Measurements from ENCODE around the gene BMPR2.
"Not testable (repeated sequence)": the region's sequence is repeated elsewhere in the genome, so short reads cannot be mapped to it uniquely, and the experiment has no call there.

Gene BMPR2

GRCh38 chr2:202375609-202376408, at the start of gene BMPR2:
Gene BMPR2 (plus strand): TSS chr2:202376327. CDS start chr2:202377475, 1,148 bp downstream.
- peak; percentile 77 for DNase-seq (ENCODE audit: low read depth)

GRCh38 chr2:202327858-202328257, 48.3 kb upstream of the BMPR2 start:
- DNase-seq (ENCODE audit: low read depth): no peak

GRCh38 chr2:202335791-202336467, 40.2 kb upstream of the BMPR2 start:
- DNase-seq (ENCODE audit: low read depth): no peak

GRCh38 chr2:202337151-202337550, 39.0 kb upstream of the BMPR2 start:
- DNase-seq (ENCODE audit: low read depth): no peak

- no peak for DNase-seq (ENCODE audit: low read depth)
Measured at GRCh38 chr2:202337706-202338346, 38.3 kb upstream of the BMPR2 start.

GRCh38 chr2:202339071-202339870, 36.9 kb upstream of the BMPR2 start:
- DNase-seq (ENCODE audit: low read depth): no peak

GRCh38 chr2:202344178-202344577, 31.9 kb upstream of the BMPR2 start:
- no peak for DNase-seq (ENCODE audit: low read depth)

- DNase-seq (ENCODE audit: low read depth): no peak
Measured at GRCh38 chr2:202346180-202346579, 29.9 kb upstream of the BMPR2 start.

GRCh38 chr2:202353430-202353829, 22.7 kb upstream of the BMPR2 start:
- no peak for DNase-seq (ENCODE audit: low read depth)

GRCh38 chr2:202355993-202356505, 20.1 kb upstream of the BMPR2 start:
- no peak for DNase-seq (ENCODE audit: low read depth)

GRCh38 chr2:202358924-202359323, 17.2 kb upstream of the BMPR2 start:
- not testable (repeated sequence) for DNase-seq (ENCODE audit: low read depth)

- DNase-seq (ENCODE audit: low read depth): no peak
Measured at GRCh38 chr2:202360646-202361045, 15.5 kb upstream of the BMPR2 start.

- no peak for DNase-seq (ENCODE audit: low read depth)
Measured at GRCh38 chr2:202361108-202361507, 15.0 kb upstream of the BMPR2 start.

- DNase-seq (ENCODE audit: low read depth): peak; percentile 95
Measured at GRCh38 chr2:202373490-202373889, 2.6 kb upstream of the BMPR2 start.

GRCh38 chr2:202374383-202374782, 1.7 kb upstream of the BMPR2 start:
- not testable (repeated sequence) for DNase-seq (ENCODE audit: low read depth)

- peak; percentile 81 for DNase-seq (ENCODE audit: low read depth)
Measured at GRCh38 chr2:202375033-202375608, 1.0 kb upstream of the BMPR2 start.

- peak; percentile 49 for DNase-seq (ENCODE audit: low read depth)
Measured at GRCh38 chr2:202376460-202377206, 506 bp downstream of the BMPR2 start.

GRCh38 chr2:202377207-202377761, 1.2 kb downstream of the BMPR2 start:
- peak; percentile 29 for DNase-seq (ENCODE audit: low read depth)

GRCh38 chr2:202378001-202378400, 1.9 kb downstream of the BMPR2 start:
- DNase-seq (ENCODE audit: low read depth): no peak

- no peak for DNase-seq (ENCODE audit: low read depth)
Measured at GRCh38 chr2:202378662-202379358, 2.7 kb downstream of the BMPR2 start.

Data from amniotic epithelial cell (primary cell).